HG02938 (cell line): ENCODE results near the gene ELOVL6.
"Not testable (repeated sequence)": the region's sequence is repeated elsewhere in the genome, so short reads cannot be mapped to it uniquely, and the experiment has no call there.

ENCODE experiments used
- ATAC-seq: cut with Tn5 transposase; IDR thresholded peaks from one replicate; pipeline ENCODE4 v1.9.1; 2021; ENCODE audit warnings: mild to moderate bottlenecking, moderate library complexity; ENCODE audit not compliant: unreplicated experiment

Gene ELOVL6

GRCh38 chr4:110039164-110039563 lies 159.3 kb downstream of the ELOVL6 start:
- not testable (repeated sequence) for ATAC-seq

GRCh38 chr4:110034026-110034393 lies 164.4 kb downstream of the ELOVL6 start:
- peak; percentile 99 for ATAC-seq

- no peak for ATAC-seq
Measured at GRCh38 chr4:110033355-110034025, 164.9 kb downstream of the ELOVL6 start.

- ATAC-seq, result no peak
Measured at GRCh38 chr4:110032603-110033002, 165.8 kb downstream of the ELOVL6 start.

GRCh38 chr4:110025718-110026117 lies 172.7 kb downstream of the ELOVL6 start:
- no peak for ATAC-seq

- ATAC-seq, result no peak
Measured at GRCh38 chr4:110025056-110025455, 173.4 kb downstream of the ELOVL6 start.

- ATAC-seq, result no peak
Measured at GRCh38 chr4:110022457-110022856, 176.0 kb downstream of the ELOVL6 start.

GRCh38 chr4:110020646-110021443 lies 177.6 kb downstream of the ELOVL6 start:
- no peak for ATAC-seq

- ATAC-seq, result no peak
Measured at GRCh38 chr4:110020139-110020538, 178.3 kb downstream of the ELOVL6 start.

- no peak for ATAC-seq
Measured at GRCh38 chr4:110019153-110019552, 179.3 kb downstream of the ELOVL6 start.

GRCh38 chr4:110014233-110014632 lies 184.2 kb downstream of the ELOVL6 start:
- ATAC-seq, result no peak

- ATAC-seq, result no peak
Measured at GRCh38 chr4:110012917-110013316, 185.5 kb downstream of the ELOVL6 start.

GRCh38 chr4:110010797-110011196 lies 187.6 kb downstream of the ELOVL6 start:
- ATAC-seq, result no peak

- ATAC-seq, result no peak
Measured at GRCh38 chr4:110009550-110009949, 188.9 kb downstream of the ELOVL6 start.

GRCh38 chr4:110008540-110008939 lies 189.9 kb downstream of the ELOVL6 start:
- no peak for ATAC-seq

- no peak for ATAC-seq
Measured at GRCh38 chr4:110007217-110007616, 191.2 kb downstream of the ELOVL6 start.

- ATAC-seq, result peak; percentile 73
Measured at GRCh38 chr4:110005461-110006056, 192.9 kb downstream of the ELOVL6 start.

GRCh38 chr4:110004556-110004955 lies 193.9 kb downstream of the ELOVL6 start:
- no peak for ATAC-seq

- ATAC-seq, result no peak
Measured at GRCh38 chr4:110003401-110004187, 194.8 kb downstream of the ELOVL6 start.

GRCh38 chr4:110002326-110002725 lies 196.1 kb downstream of the ELOVL6 start:
- no peak for ATAC-seq

- ATAC-seq, result no peak
Measured at GRCh38 chr4:109999585-109999912, 198.9 kb downstream of the ELOVL6 start.
